IMR-90 (cell line): ENCODE data around the gene SLC23A3. TPM values are rescaled to one million over a fixed set of nuclear protein-coding genes. Genes with fewer than 3 reads are reported as not detected.

ENCODE experiments used
- ATAC-seq: fragments of 200-7000 bp; cut with Tn5 transposase; 2 replicates; pipeline ENCODE4 v1.9.1; 2020; ENCODE audit warnings: low read depth, mild to moderate bottlenecking, moderate library complexity
- BruUV-seq: library from RNA; stranded (reverse); fragments of 400-500 nt; replicated peaks from 2 replicates; lab custom pipeline; 2021; lab: Mats Ljungman, UMichigan
- CTCF ChIA-PET: fragments of 300-600 bp; formaldehyde crosslinking; extraction: SDS; loops from one replicate; lab custom pipeline; 2021; ENCODE audit warnings: antibody characterized with exemption; lab: Yijun Ruan, JAX
- POLR2A ChIA-PET: fragments of 300-600 bp; sonication (Branson Sonifier 250); formaldehyde crosslinking; loops from one replicate; lab custom pipeline; 2022; ENCODE audit warnings: antibody characterized with exemption; ENCODE audit not compliant: unreplicated experiment; lab: Charles Lee
- DNase-seq: peaks from one replicate; pipeline ENCODE4 v3.0.0; 2013
- H2AFZ ChIP-seq: replicated peaks from 2 replicates; pipeline ENCODE3; 2013; ENCODE audit warnings: low read length, mild to moderate bottlenecking; ENCODE audit not compliant: poor library complexity
- H2AK5ac ChIP-seq: 2 replicates; pipeline ENCODE4 v1.6.1; 2013; ENCODE audit warnings: low read depth, low read length, inconsistent platforms
- H2AK9ac ChIP-seq: replicated peaks from 2 replicates; pipeline ENCODE3; 2013; ENCODE audit warnings: mild to moderate bottlenecking, low read depth, low read length, moderate library complexity; ENCODE audit not compliant: poor library complexity
- H2BK120ac ChIP-seq: 2 replicates; pipeline ENCODE4 v1.6.1; 2013; ENCODE audit warnings: low read depth, low read length, inconsistent platforms
- H2BK15ac ChIP-seq: 3 replicates; pipeline ENCODE4 v1.6.1; 2013; ENCODE audit warnings: low read depth, low read length, inconsistent platforms
- H2BK20ac ChIP-seq: 2 replicates; pipeline ENCODE4 v1.6.1; 2013; ENCODE audit warnings: low read depth, mild to moderate bottlenecking, inconsistent platforms, low read length, moderate library complexity
- H2BK5ac ChIP-seq: 2 replicates; pipeline ENCODE4 v1.6.1; 2013; ENCODE audit warnings: mild to moderate bottlenecking, low read depth, low read length, inconsistent platforms; ENCODE audit not compliant: poor library complexity, severe bottlenecking
- H3K14ac ChIP-seq: replicated peaks from 2 replicates; pipeline ENCODE4 v1.6.1; 2013; ENCODE audit warnings: low read depth, low read length, inconsistent platforms
- H3K18ac ChIP-seq: 2 replicates; pipeline ENCODE4 v1.6.1; 2013; ENCODE audit warnings: low read depth, low read length, control low read depth
- H3K23ac ChIP-seq: 2 replicates; pipeline ENCODE4 v1.6.1; 2013; ENCODE audit warnings: low read depth, low read length, inconsistent platforms
- H3K27ac ChIP-seq: 2 replicates; pipeline ENCODE4 v1.5.1; 2013; ENCODE audit warnings: mild to moderate bottlenecking, control low read depth, low read length; ENCODE audit not compliant: insufficient read depth
- H3K27me3 ChIP-seq: 2 replicates; pipeline ENCODE4 v1.6.1; 2013; ENCODE audit warnings: low read length; ENCODE audit not compliant: control insufficient read depth, insufficient read depth
- H3K36me3 ChIP-seq: 2 replicates; pipeline ENCODE4 v1.6.1; 2013; ENCODE audit warnings: low read length, mixed read lengths; ENCODE audit not compliant: control insufficient read depth, insufficient read depth
- H3K4ac ChIP-seq: 2 replicates; pipeline ENCODE4 v1.6.1; 2013; ENCODE audit warnings: low read depth, low read length, inconsistent platforms
- H3K4me1 ChIP-seq: 2 replicates; pipeline ENCODE4 v1.6.1; 2013; ENCODE audit warnings: low read length, mixed read lengths; ENCODE audit not compliant: control insufficient read depth, insufficient read depth
- H3K4me2 ChIP-seq: 2 replicates; pipeline ENCODE4 v1.6.1; 2013; ENCODE audit warnings: low read depth, mild to moderate bottlenecking, control low read depth, low read length, moderate library complexity
- H3K4me3 ChIP-seq: 2 replicates; pipeline ENCODE4 v1.5.1; 2013; ENCODE audit warnings: low read depth, mild to moderate bottlenecking, control low read depth, low read length, moderate library complexity; ENCODE audit not compliant: insufficient read depth
- H3K56ac ChIP-seq: 2 replicates; pipeline ENCODE4 v1.6.1; 2013; ENCODE audit warnings: low read length, inconsistent platforms; ENCODE audit not compliant: insufficient read depth; ENCODE audit errors: extremely low read depth
- H3K79me1 ChIP-seq, 2 experiments: 2 replicates each; pipeline ENCODE4 v1.6.1; 2013; ENCODE audit warnings: low read length in 2 of 2, inconsistent platforms in 1 of 2, low read depth in 1 of 2
- H3K9ac ChIP-seq: 2 replicates; pipeline ENCODE4 v1.6.1; 2013; ENCODE audit warnings: low read depth, low read length, control low read depth
- H3K9me1 ChIP-seq: 2 replicates; pipeline ENCODE4 v1.6.1; 2013; ENCODE audit warnings: low read length, inconsistent platforms; ENCODE audit not compliant: insufficient read depth
- H3K9me3 ChIP-seq: 2 replicates; pipeline ENCODE4 v1.6.1; 2013; ENCODE audit warnings: low read length; ENCODE audit not compliant: control insufficient read depth, insufficient read depth
- H4K20me1 ChIP-seq: 2 replicates; pipeline ENCODE4 v1.6.1; 2013; ENCODE audit warnings: low read length, inconsistent platforms; ENCODE audit not compliant: insufficient read depth
- H4K5ac ChIP-seq: 2 replicates; pipeline ENCODE4 v1.6.1; 2013; ENCODE audit warnings: mild to moderate bottlenecking, low read depth, low read length, control low read depth
- H4K8ac ChIP-seq, 2 experiments: 2 replicates each; pipeline ENCODE4 v1.6.1; 2013; ENCODE audit warnings: low read depth in 2 of 2, low read length in 2 of 2, control low read depth in 1 of 2, inconsistent platforms in 1 of 2
- H4K91ac ChIP-seq: 2 replicates; pipeline ENCODE4 v1.6.1; 2013; ENCODE audit warnings: low read depth, low read length, inconsistent platforms; ENCODE audit not compliant: insufficient read depth
- BHLHE40 ChIP-seq: fragments of 150-350 bp; IDR thresholded peaks from 2 replicates; pipeline ENCODE4 v1.6.1; 2016; ENCODE audit warnings: mild to moderate bottlenecking, low read depth, low read length
- CEBPB ChIP-seq: IDR thresholded peaks from 2 replicates; pipeline ENCODE4 v1.6.1; 2012; ENCODE audit warnings: low read depth, low read length, improper control_type of control experiment
- CHD1 ChIP-seq: IDR thresholded peaks from 2 replicates; pipeline ENCODE4 v1.6.1; 2012; ENCODE audit warnings: low read depth, low read length, improper control_type of control experiment
- CTCF ChIP-seq: conservative IDR thresholded peaks from 2 replicates; pipeline ENCODE4 v1.5.1; 2012; ENCODE audit warnings: mild to moderate bottlenecking, low read depth, low read length, improper control_type of control experiment
- ELK1 ChIP-seq: fragments of 150-350 bp; IDR thresholded peaks from 2 replicates; pipeline ENCODE4 v1.6.1; 2016; ENCODE audit warnings: low read depth, mild to moderate bottlenecking, low read length, moderate library complexity, borderline replicate concordance
- MAFK ChIP-seq: IDR thresholded peaks from 2 replicates; pipeline ENCODE4 v1.6.1; 2012; ENCODE audit warnings: low read depth, low read length, improper control_type of control experiment
- MAZ ChIP-seq: IDR thresholded peaks from 2 replicates; pipeline ENCODE4 v1.6.1; 2012; ENCODE audit warnings: low read depth, mild to moderate bottlenecking, low read length, improper control_type of control experiment, moderate library complexity, borderline replicate concordance
- MXI1 ChIP-seq: IDR thresholded peaks from 2 replicates; pipeline ENCODE4 v1.6.1; 2012; ENCODE audit warnings: low read depth, mild to moderate bottlenecking, low read length, moderate library complexity, borderline replicate concordance
- NFE2L2 ChIP-seq: fragments of 150-350 bp; IDR thresholded peaks from 2 replicates; pipeline ENCODE4 v1.6.1; 2016; ENCODE audit warnings: low read depth, mild to moderate bottlenecking, low read length
- POLR2A ChIP-seq: IDR thresholded peaks from 2 replicates; pipeline ENCODE4 v1.6.1; 2012; ENCODE audit warnings: mild to moderate bottlenecking, low read depth, low read length
- RAD21 ChIP-seq: IDR thresholded peaks from 2 replicates; pipeline ENCODE4 v1.6.1; 2012; ENCODE audit warnings: low read length, improper control_type of control experiment
- RCOR1 ChIP-seq: IDR thresholded peaks from 2 replicates; pipeline ENCODE4 v1.6.1; 2012; ENCODE audit warnings: mild to moderate bottlenecking, low read length, improper control_type of control experiment; ENCODE audit not compliant: insufficient replicate concordance
- RFX5 ChIP-seq: IDR thresholded peaks from 2 replicates; pipeline ENCODE4 v1.8.0; 2012; ENCODE audit warnings: low read depth, mild to moderate bottlenecking, low read length, moderate library complexity
- SMC3 ChIP-seq: fragments of 150-350 bp; IDR thresholded peaks from 2 replicates; pipeline ENCODE4 v1.6.1; 2016; ENCODE audit warnings: low read depth, mild to moderate bottlenecking, antibody characterized with exemption, low read length, moderate library complexity
- USF2 ChIP-seq: fragments of 150-350 bp; IDR thresholded peaks from 2 replicates; pipeline ENCODE4 v1.6.1; 2017; ENCODE audit warnings: mild to moderate bottlenecking, antibody characterized with exemption, low read length, low read depth
- dilution Hi-C: fragments of 300-500 bp; cut with HindIII; formaldehyde crosslinking; loops from one replicate; pipeline ENCODE4 v1.14.3; 2018; ENCODE audit warnings: low sequenced_read_pairs; ENCODE audit not compliant: unreplicated experiment
- in situ Hi-C: fragments of 300-500 bp; cut with MboI; formaldehyde crosslinking; loops from 3 replicates; pipeline ENCODE4 v1.14.3; 2019; ENCODE audit warnings: low sequenced_read_pairs, inconsistent platforms, mixed read lengths
- intact Hi-C: fragments of 100-400 bp; cut with micrococcal nuclease; formaldehyde crosslinking; loops from 2 replicates; pipeline ENCODE4 v1.10.0; 2022
- polyA plus RNA-seq, 3 experiments: library from polyadenylated mRNA; depleted of rRNA; stranded (reverse); fragments of >200 nt; gene quantifications; 2 replicates each; pipeline ENCODE4 v1.2.3, GENCODE V29; 2012; ENCODE audit warnings: low replicate concordance in 1 of 3
- total RNA-seq: library from RNA; depleted of rRNA; stranded (reverse); fragments of >200 nt; gene quantifications from 2 replicates; pipeline ENCODE4 v1.2.3, GENCODE V29; 2012

SLC23A3 gene
- total and polyA plus RNA-seq, 2 of the 4 experiments (the other 2 are of a cell fraction): 0.18 to 0.65 TPM

GRCh38 chr2:219168932-219169331, 897 bp downstream of the SLC23A3 start:
- H3K4me3 ChIP-seq: no peak overlapping the region
- ATAC-seq (no peak), DNase-seq (no peak)
- no peak overlapping the region for H3K56ac ChIP-seq
- H3K9me3 ChIP-seq: no peaks in the 10 kb centered on the region
- dilution Hi-C loops (no loop called here), intact Hi-C loops (no loop called here), in situ Hi-C loops (no loop called here)
- no peak overlapping the region for H4K5ac ChIP-seq
- H3K79me1 ChIP-seq: 0 out of 4 replicates have a peak, but pooled peaks cover 0 to 1% of the 10 kb centered on the region in 2 experiments
- H4K8ac ChIP-seq: no peak overlapping the region
- no peak overlapping the region for H3K4ac ChIP-seq
- no peak overlapping the region for H2BK5ac ChIP-seq
- H2BK15ac ChIP-seq: no peak overlapping the region
- H2AFZ ChIP-seq: no peak overlapping the region
- H3K9me1 ChIP-seq: 0 out of 2 replicates have a peak, but pooled peaks cover 4% of the 10 kb centered on the region
- H4K91ac ChIP-seq: no peak overlapping the region
- H2AK5ac ChIP-seq: no peak overlapping the region
- ChIA-PET POLR2A (no interaction called here), CTCF (no interaction called here)
- H2BK120ac ChIP-seq: no peak overlapping the region
- H3K18ac ChIP-seq: no peak overlapping the region
- peak overlapping the region; percentile 55 for H2AK9ac ChIP-seq
- TF ChIP-seq CTCF (no peak), MAFK (no peak), MXI1 (no peak), RFX5 (no peak), CHD1 (no peak), POLR2A (no peak), MAZ (no peak), SMC3 (no peak), ELK1 (no peak), NFE2L2 (no peak), USF2 (no peak), CEBPB (no peak), BHLHE40 (no peak), RCOR1 (no peak), RAD21 (no peak)
- no peak overlapping the region for H3K23ac ChIP-seq
- H2BK20ac ChIP-seq: no peak overlapping the region
- H3K4me1 ChIP-seq: peaks cover 3% of the 10 kb centered on the region; the same call in 1 of the 2 replicates
- peaks cover 7% of the 10 kb centered on the region; the same call in 1 of the 2 replicates for H4K20me1 ChIP-seq
- peaks cover 11% of the 10 kb centered on the region for H3K36me3 ChIP-seq
- H3K14ac ChIP-seq: no peak overlapping the region
- no TSS peak for BruUV-seq
- no peaks in the 10 kb centered on the region for H3K27me3 ChIP-seq
- no peak overlapping the region for H3K27ac ChIP-seq
- H3K4me2 ChIP-seq: no peak overlapping the region
- H3K9ac ChIP-seq: no peak overlapping the region
